GM21515 (cell line): Measurements from ENCODE around the gene NOL7.

Source experiments
- ATAC-seq: cut with Tn5 transposase; IDR thresholded peaks from one replicate; pipeline ENCODE4 v1.9.1; 2021; ENCODE audit not compliant: unreplicated experiment

NOL7 gene

GRCh38 chr6:13614926-13615791 lies at the start of gene NOL7:
NOL7 (plus strand) TSS chr6:13615335; CDS start chr6:13615359, 24 bp downstream.
- ATAC-seq, result peak; percentile 87

GRCh38 chr6:13565921-13566320 lies 49.2 kb upstream of the NOL7 start:
- no peak for ATAC-seq

GRCh38 chr6:13566500-13566899 lies 48.6 kb upstream of the NOL7 start:
- ATAC-seq, result no peak

- ATAC-seq, result no peak
These were observed 46.2 kb upstream of the NOL7 start for GRCh38 chr6:13568970-13569369.

- no peak for ATAC-seq
These were observed 42.9 kb upstream of the NOL7 start for GRCh38 chr6:13572240-13572639.

- no peak for ATAC-seq
These were observed 42.0 kb upstream of the NOL7 start for GRCh38 chr6:13572951-13573654.

- no peak for ATAC-seq
These were observed 41.4 kb upstream of the NOL7 start for GRCh38 chr6:13573669-13574110.

- ATAC-seq, result peak; percentile 80
These were observed 41.0 kb upstream of the NOL7 start for GRCh38 chr6:13574149-13574570.

GRCh38 chr6:13574571-13575376 lies 40.4 kb upstream of the NOL7 start, which contains the start of gene SIRT5:
SIRT5 (plus strand) TSS chr6:13574601; CDS start chr6:13584111, 9,510 bp downstream.
- ATAC-seq, result peak; percentile 56

GRCh38 chr6:13575377-13575775 lies 39.8 kb upstream of the NOL7 start:
- ATAC-seq, result no peak

GRCh38 chr6:13576017-13576416 lies 39.1 kb upstream of the NOL7 start:
- no peak for ATAC-seq

- ATAC-seq, result no peak
These were observed 37.2 kb upstream of the NOL7 start for GRCh38 chr6:13577926-13578325.

- ATAC-seq, result no peak
These were observed 35.2 kb upstream of the NOL7 start for GRCh38 chr6:13579911-13580310.

GRCh38 chr6:13581700-13582229 lies 33.4 kb upstream of the NOL7 start:
- no peak for ATAC-seq

- no peak for ATAC-seq
These were observed 28.3 kb upstream of the NOL7 start for GRCh38 chr6:13586603-13587542.

GRCh38 chr6:13589801-13590200 lies 25.3 kb upstream of the NOL7 start:
- ATAC-seq, result no peak

GRCh38 chr6:13590574-13591153 lies 24.5 kb upstream of the NOL7 start:
- ATAC-seq, result no peak

GRCh38 chr6:13591205-13591921 lies 23.8 kb upstream of the NOL7 start:
- ATAC-seq, result no peak

GRCh38 chr6:13593103-13593502 lies 22.0 kb upstream of the NOL7 start:
- ATAC-seq, result no peak
